Mucosa of stomach (tissue), 1 donor: Measurements from ENCODE around the gene TEX261.
A peak's percentile ranks its signal among the peaks of the same experiment; 100 is the strongest.
"Not testable (repeated sequence)": the region's sequence is repeated elsewhere in the genome, so short reads cannot be mapped to it uniquely, and the experiment has no call there.

Experiments used
- H3K27me3 ChIP-seq: one replicate; pipeline ENCODE4 v1.7.0; 2013; ENCODE audit warnings: mild to moderate bottlenecking, low read length; ENCODE audit not compliant: control insufficient read depth, insufficient read depth
- H3K36me3 ChIP-seq: one replicate; pipeline ENCODE4 v1.7.0; 2013; ENCODE audit warnings: low read length; ENCODE audit not compliant: control insufficient read depth, insufficient read depth
- H3K4me1 ChIP-seq: one replicate; pipeline ENCODE4 v1.7.0; 2013; ENCODE audit warnings: mild to moderate bottlenecking, low read length; ENCODE audit not compliant: control insufficient read depth, insufficient read depth
- H3K4me3 ChIP-seq: one replicate; pipeline ENCODE4 v1.7.0; 2013; ENCODE audit warnings: low read length
- H3K9ac ChIP-seq: one replicate; pipeline ENCODE4 v1.7.0; 2013; ENCODE audit warnings: mild to moderate bottlenecking, low read length, moderate library complexity
- H3K9me3 ChIP-seq: one replicate; pipeline ENCODE4 v1.7.0; 2013; ENCODE audit warnings: mild to moderate bottlenecking, low read length, moderate library complexity; ENCODE audit not compliant: control insufficient read depth
- donor health status: Pancreatic carcinoma.

Gene TEX261

DNA sequence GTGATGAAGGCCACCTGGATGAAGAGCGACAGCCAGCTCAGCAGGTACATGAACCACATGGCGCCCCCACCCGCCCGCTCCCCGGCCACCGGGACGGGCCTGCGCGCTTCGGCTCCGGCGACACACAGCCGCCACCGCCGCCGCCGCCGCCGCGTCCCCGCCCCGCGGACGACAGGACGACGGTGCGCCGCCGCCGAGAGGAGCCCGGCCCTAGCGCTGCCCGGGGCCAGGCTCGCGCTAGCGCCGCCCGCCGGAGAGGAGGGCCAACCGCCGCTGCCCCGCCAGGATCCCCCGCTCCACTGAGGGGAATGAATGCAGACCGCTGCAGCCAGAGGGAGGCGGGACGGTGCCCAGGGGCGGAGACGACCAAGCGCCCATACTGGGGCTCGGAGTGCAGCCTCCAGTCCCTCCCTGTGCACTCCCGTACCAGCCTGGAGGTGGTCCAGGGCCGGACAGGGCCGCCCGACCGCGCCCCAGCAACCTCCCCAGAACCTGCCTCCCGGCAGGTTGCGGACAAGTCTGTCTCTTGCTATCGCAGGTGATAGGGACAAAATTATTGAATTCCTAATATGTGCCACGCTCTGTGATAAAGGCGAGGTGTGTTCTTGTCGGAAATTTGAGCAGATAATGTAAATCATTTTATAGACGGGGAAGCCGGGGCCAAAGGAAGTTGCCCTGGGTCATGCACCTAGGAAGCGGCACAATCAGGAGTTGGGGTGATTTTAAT is at the start of gene TEX261:
Gene TEX261, minus strand, starts transcription at position 175 of the 727 bp plus-strand sequence. Its CDS starts 116 bp downstream, at position 59.
- peaks cover 15% of the 10 kb centered on the region for H3K4me1 ChIP-seq
- no peaks in the 10 kb centered on the region for H3K36me3 ChIP-seq

GRCh38 chr2:71043531-71044407 is 49.1 kb upstream of the TEX261 start:
- Histone ChIP-seq H3K27me3 (no peaks in the 10 kb centered on the region), H3K4me1 (no peaks in the 10 kb centered on the region), H3K9ac (no peak overlapping the region), H3K9me3 (no peaks in the 10 kb centered on the region), H3K36me3 (no peaks in the 10 kb centered on the region), H3K4me3 (no peak overlapping the region)

More for the DNA sequence above, at the start of gene TEX261:
- H3K27me3 ChIP-seq = no peaks in the 10 kb centered on the region
- H3K9me3 ChIP-seq = no peaks in the 10 kb centered on the region
- peak within 1 kb of the TSS; percentile 93 for H3K4me3 ChIP-seq
- peak within 1 kb of the TSS; percentile 89 for H3K9ac ChIP-seq

DNA sequence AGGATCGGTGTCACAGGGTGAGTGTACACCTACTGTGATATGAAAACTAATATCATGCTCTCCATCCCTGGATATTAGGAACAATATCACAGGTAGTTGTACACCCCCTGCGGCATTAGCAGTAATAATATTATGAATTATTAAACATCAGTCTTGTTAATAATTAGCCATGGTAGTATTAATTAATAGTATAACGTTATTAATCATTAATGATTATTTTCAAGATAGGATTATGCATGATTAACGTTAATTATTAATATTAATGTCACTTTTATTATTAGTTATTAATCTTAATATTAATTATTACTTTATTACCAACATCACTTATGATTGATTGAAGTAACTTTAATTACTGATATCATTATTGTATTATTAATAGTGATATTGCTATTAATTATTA is 47.6 kb upstream of the TEX261 start:
- Histone ChIP-seq H3K4me3 (no peak overlapping the region), H3K36me3 (no peaks in the 10 kb centered on the region), H3K9me3 (no peaks in the 10 kb centered on the region), H3K27me3 (no peaks in the 10 kb centered on the region), H3K4me1 (no peaks in the 10 kb centered on the region), H3K9ac (no peak overlapping the region)

- not testable (repeated sequence) for H3K27me3 ChIP-seq, H3K9me3 ChIP-seq, H3K9ac ChIP-seq, H3K4me1 ChIP-seq, H3K36me3 ChIP-seq, H3K4me3 ChIP-seq
Measured at GRCh38 chr2:71036296-71036695, 41.6 kb upstream of the TEX261 start.

DNA sequence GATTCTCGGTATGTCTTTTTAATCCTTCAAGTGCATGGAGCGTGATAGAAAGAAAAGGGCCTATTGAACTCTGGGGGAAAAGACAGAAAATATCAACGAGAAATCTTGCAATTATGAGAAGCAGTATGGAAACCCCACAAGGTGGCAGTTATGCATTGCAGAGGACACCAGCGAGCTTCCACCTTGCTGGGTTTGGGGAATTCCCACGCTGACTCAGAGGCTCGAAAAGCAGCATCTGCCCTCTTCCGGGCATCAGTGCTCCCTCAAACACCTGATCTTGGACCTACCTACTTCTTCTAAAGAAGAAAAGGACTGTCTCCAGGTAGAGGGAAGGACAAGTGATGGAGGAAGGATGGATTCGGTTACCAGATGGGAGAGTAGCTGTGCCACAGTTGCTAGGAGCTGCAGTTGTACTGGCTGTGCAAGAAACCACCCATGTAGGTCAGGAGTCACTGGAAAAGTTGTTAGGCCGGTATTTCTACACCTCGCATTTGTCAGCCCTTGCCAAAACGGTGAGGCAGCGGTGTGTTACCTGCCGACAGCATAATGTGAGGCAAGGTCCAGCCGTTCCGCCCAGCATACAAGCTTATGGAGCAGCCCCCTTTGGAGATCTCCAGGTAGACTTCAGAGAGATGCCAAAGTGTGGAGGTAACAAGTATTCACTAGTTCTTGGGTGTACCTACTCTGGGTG is 29.0 kb upstream of the TEX261 start:
- H3K9me3 ChIP-seq, H3K27me3 ChIP-seq, H3K4me1 ChIP-seq, H3K36me3 ChIP-seq, H3K9ac ChIP-seq, H3K4me3 ChIP-seq: not testable (repeated sequence)

- H3K4me1 ChIP-seq, H3K9ac ChIP-seq, H3K27me3 ChIP-seq, H3K9me3 ChIP-seq, H3K4me3 ChIP-seq, H3K36me3 ChIP-seq: not testable (repeated sequence)
Measured at GRCh38 chr2:71021394-71021793, 26.7 kb upstream of the TEX261 start.

DNA sequence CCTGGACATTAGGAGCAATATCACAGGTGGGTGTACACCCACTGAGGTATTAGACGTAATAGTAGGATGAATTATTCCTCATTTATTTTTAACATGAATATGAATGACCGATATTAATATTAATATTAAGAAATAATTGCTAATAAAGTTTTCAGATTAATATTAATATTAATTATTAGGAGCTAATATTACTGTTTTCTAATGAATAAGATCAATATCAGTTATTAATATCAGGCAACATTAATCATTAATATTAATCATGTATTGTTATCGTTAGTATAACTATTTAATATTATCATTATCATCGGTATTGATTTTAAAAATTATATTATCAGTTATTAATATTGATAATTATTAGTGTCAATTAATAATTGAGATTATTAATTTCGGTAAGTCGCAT is 25.3 kb upstream of the TEX261 start:
- H3K4me3 ChIP-seq, H3K36me3 ChIP-seq, H3K27me3 ChIP-seq, H3K9ac ChIP-seq, H3K4me1 ChIP-seq, H3K9me3 ChIP-seq: not testable (repeated sequence)

- Histone ChIP-seq H3K9me3 (no peaks in the 10 kb centered on the region), H3K4me3 (no peak overlapping the region), H3K27me3 (no peaks in the 10 kb centered on the region), H3K4me1 (peaks cover 5% of the 10 kb centered on the region), H3K9ac (no peak overlapping the region), H3K36me3 (no peaks in the 10 kb centered on the region)
Measured at GRCh38 chr2:71018625-71019024, 24.0 kb upstream of the TEX261 start.

DNA sequence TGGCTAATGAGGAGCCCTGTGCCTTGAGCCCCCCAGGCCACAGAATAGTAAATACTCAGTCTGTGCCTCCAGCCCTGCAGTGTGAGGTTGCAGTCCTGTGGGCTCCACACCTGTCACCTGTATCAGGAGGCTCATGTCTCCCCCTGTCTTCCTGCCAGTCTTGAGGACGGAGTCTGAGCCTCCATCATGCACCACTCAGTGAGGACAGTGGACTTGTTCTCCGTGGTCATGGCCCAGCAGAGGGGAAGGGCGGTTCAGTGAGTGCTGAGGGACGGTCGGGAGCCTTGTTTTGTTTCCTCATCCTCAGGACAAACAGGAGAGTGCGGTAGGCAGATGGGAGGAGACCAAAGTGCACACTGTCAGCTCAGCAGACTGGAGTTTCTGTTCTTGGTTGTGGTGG is 17.1 kb upstream of the TEX261 start:
- H3K27me3 ChIP-seq, H3K9ac ChIP-seq, H3K4me1 ChIP-seq, H3K9me3 ChIP-seq, H3K4me3 ChIP-seq, H3K36me3 ChIP-seq: not testable (repeated sequence)

GRCh38 chr2:71008342-71008741 is 13.7 kb upstream of the TEX261 start:
- H3K9me3 ChIP-seq = no peaks in the 10 kb centered on the region
- no peak overlapping the region for H3K9ac ChIP-seq
- peaks cover 3% of the 10 kb centered on the region for H3K27me3 ChIP-seq
- no peaks in the 10 kb centered on the region for H3K4me1 ChIP-seq
- H3K4me3 ChIP-seq = no peak overlapping the region
- no peaks in the 10 kb centered on the region for H3K36me3 ChIP-seq

DNA sequence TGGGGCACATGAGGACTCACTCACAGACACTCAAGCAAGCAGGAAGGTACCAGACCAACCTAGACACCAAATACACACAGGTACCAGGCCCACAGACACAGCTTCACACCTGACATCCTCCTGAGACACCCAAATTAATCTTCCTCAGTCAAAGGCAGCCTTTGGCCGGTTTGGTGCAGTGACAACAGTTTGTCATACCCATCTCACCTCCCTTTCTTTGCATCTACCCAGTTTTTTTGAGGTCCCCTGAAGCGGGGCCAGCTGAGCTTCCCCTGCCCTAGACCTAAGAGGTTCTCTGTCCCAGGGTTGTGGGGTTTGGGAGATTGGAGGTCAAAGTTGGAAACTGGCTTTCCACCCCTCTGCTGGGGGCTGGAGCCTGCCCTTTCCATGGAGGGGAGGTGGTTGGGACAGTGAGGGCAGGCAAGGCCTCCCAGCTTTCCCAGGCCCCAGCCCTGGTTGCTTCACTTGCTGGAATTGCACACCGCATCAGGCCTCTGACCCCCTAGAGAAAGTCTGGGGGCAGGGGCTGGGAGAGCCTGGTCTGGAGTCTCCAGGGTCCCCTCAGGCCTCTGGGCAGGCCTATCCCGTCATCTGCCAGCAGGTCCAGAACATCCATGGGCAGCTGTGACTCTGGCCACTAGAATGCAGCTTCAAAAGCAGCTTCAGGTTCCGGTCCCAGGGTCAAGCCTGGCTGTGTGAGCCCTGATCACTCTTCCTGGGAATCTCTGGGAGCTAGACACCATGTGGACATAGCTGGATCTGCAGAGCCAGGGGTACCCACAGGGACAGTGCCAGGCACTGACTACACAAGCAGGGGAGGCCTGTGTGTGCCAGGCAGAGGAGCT is 12.5 kb upstream of the TEX261 start:
- no peak overlapping the region for H3K4me3 ChIP-seq
- no peak overlapping the region for H3K9ac ChIP-seq
- H3K4me1 ChIP-seq = no peaks in the 10 kb centered on the region
- H3K9me3 ChIP-seq = no peaks in the 10 kb centered on the region
- H3K27me3 ChIP-seq = peaks cover 3% of the 10 kb centered on the region
- H3K36me3 ChIP-seq = no peaks in the 10 kb centered on the region
